Tibial nerve (tissue), 4 donors: ENCODE data around the gene QSOX2. TPM values are rescaled to one million over a fixed set of nuclear protein-coding genes. Genes with fewer than 3 reads are reported as not detected.

ENCODE experiments used
- DNase-seq, 2 donors: peaks; one replicate each; pipeline ENCODE4 v3.0.0-alpha.2; 2019; ENCODE audit warnings: low spot score in 2 of 2
- H3K27ac ChIP-seq, 4 donors: fragments of 200-600 bp; sonication (generic) in 3 of 4; one replicate each; pipeline ENCODE4 v1.5.1; 2017 to 2019; ENCODE audit warnings: mild to moderate bottlenecking in 1 of 4
- H3K27me3 ChIP-seq, 2 donors: fragments of 200-600 bp; sonication (generic) in 1 of 2; one replicate each; pipeline versions ENCODE4 v1.5.1 to v1.6.0; 2017 to 2019
- H3K36me3 ChIP-seq, 3 donors: fragments of 200-600 bp; sonication (generic); one replicate each; pipeline ENCODE4 v1.5.1; 2018 to 2019
- H3K4me1 ChIP-seq, 4 donors: fragments of 200-600 bp; sonication (generic) in 3 of 4; one replicate each; pipeline ENCODE4 v1.5.1; 2017 to 2019
- H3K4me3 ChIP-seq, 4 donors: fragments of 200-600 bp; sonication (generic) in 3 of 4; one replicate each; pipeline ENCODE4 v1.5.1; 2017 to 2019; ENCODE audit warnings: mild to moderate bottlenecking in 1 of 4, moderate library complexity in 1 of 4
- H3K9me3 ChIP-seq, 4 donors: fragments of 200-600 bp; sonication (generic) in 3 of 4; one replicate each; pipeline ENCODE4 v1.5.1; 2017 to 2019
- CTCF ChIP-seq, 5 experiments: fragments of 200-600 bp in 3 of 5; fragments of 450-650 bp in 2 of 5; sonication (generic) in 3 of 5; IDR thresholded peaks; one replicate each; pipeline ENCODE4 v1.5.1; 2016 to 2019; ENCODE audit warnings: antibody characterized with exemption in 5 of 5, mild to moderate bottlenecking in 3 of 5, moderate library complexity in 2 of 5
- EP300 ChIP-seq, 2 donors: sonication (generic); formaldehyde crosslinking; IDR thresholded peaks; one replicate each; pipeline ENCODE4 v1.6.1; 2017; ENCODE audit warnings: antibody characterized with exemption in 2 of 2, mild to moderate bottlenecking in 1 of 2
- POLR2A ChIP-seq, 2 donors: fragments of 450-650 bp; IDR thresholded peaks; one replicate each; pipeline ENCODE4 v1.6.1; 2017; ENCODE audit warnings: antibody characterized with exemption in 2 of 2, mild to moderate bottlenecking in 2 of 2, moderate library complexity in 2 of 2
- WGBS, 2 donors: methylation state at CpG; one replicate each; pipeline ENCODE4 v1.1.5; 2018; 5-methylcytosine and 5-hydroxymethylcytosine counted together
- total RNA-seq, 4 donors: library from RNA; depleted of rRNA; stranded (reverse); fragments of >200 nt; gene quantifications; one replicate each; pipeline ENCODE4 v1.1.0, GENCODE V29; 2016

The QSOX2 gene
- total RNA-seq, 4 donors from 2014 or later: 10.2 to 16.8 (median 11.8) TPM

GRCh38 chr9:136205707-136205992 is 40.0 kb downstream of the QSOX2 start:
- WGBS, 2 donors: 89 to 94% methylated on average over 3 to 4 of the region's 5 CpGs
- Histone ChIP-seq H3K4me1 (peaks cover 0 to 17% (median 0%) of the 10 kb centered on the region in 4 donors), H3K9me3 (no peaks in the 10 kb centered on the region), H3K27ac (no peak overlapping the region), H3K4me3 (no peak overlapping the region), H3K27me3 (peaks cover 0 to 50% of the 10 kb centered on the region in 2 donors), H3K36me3 (peaks cover 0 to 47% (median 0%) of the 10 kb centered on the region in 3 donors)
- no peak for DNase-seq
- TF ChIP-seq EP300 (IDR thresholded peaks at IDR 0.05): no peak
- TF ChIP-seq POLR2A (IDR thresholded peaks at IDR 0.05): no peak
- no peak for TF ChIP-seq CTCF (IDR thresholded peaks at IDR 0.05)

- Histone ChIP-seq H3K4me1 (peaks cover 0 to 17% (median 0%) of the 10 kb centered on the region in 4 donors), H3K27me3 (peaks cover 0 to 56% of the 10 kb centered on the region in 2 donors), H3K27ac (no peak within 1 kb of the TSS), H3K4me3 (no peak within 1 kb of the TSS), H3K9me3 (no peaks in the 10 kb centered on the region), H3K36me3 (peaks cover 0 to 42% (median 0%) of the 10 kb centered on the region in 3 donors)
- no peak for TF ChIP-seq EP300 (IDR thresholded peaks at IDR 0.05)
- no peak for TF ChIP-seq POLR2A (IDR thresholded peaks at IDR 0.05)
- TF ChIP-seq CTCF (IDR thresholded peaks at IDR 0.05): no peak
- DNase-seq: no peak
- 11 to 14% methylated on average over 44 to 45 of the region's 70 CpGs for WGBS, 2 donors
These were observed 40.5 kb downstream of the QSOX2 start, which contains the start of gene LHX3 for GRCh38 chr9:136204838-136205706. Gene LHX3, minus strand, starts transcription at chr9:136205128. Its CDS starts 116 bp downstream, at chr9:136205012.

- Histone ChIP-seq H3K4me1 (peaks cover 0 to 23% (median 0%) of the 10 kb centered on the region in 4 donors), H3K4me3 (no peak overlapping the region), H3K36me3 (peaks cover 0 to 34% (median 0%) of the 10 kb centered on the region in 3 donors), H3K27me3 (peaks cover 0 to 64% of the 10 kb centered on the region in 2 donors), H3K9me3 (no peaks in the 10 kb centered on the region), H3K27ac (no peak overlapping the region)
- 45 to 48% methylated on average over 24 to 25 of the region's 25 CpGs for WGBS, 2 donors
- no peak for DNase-seq
- TF ChIP-seq EP300 (IDR thresholded peaks at IDR 0.05) (no peak), CTCF (IDR thresholded peaks at IDR 0.05) (no peak), POLR2A (IDR thresholded peaks at IDR 0.05) (no peak)
These were observed 41.3 kb downstream of the QSOX2 start for GRCh38 chr9:136204145-136204805.

GRCh38 chr9:136203408-136204144 is 42.0 kb downstream of the QSOX2 start:
- no peak for TF ChIP-seq CTCF (IDR thresholded peaks at IDR 0.05)
- no peak overlapping the region for H3K4me3 ChIP-seq
- peaks cover 0 to 27% (median 0%) of the 10 kb centered on the region in 3 donors for H3K36me3 ChIP-seq
- H3K27ac ChIP-seq: no peak overlapping the region
- peaks cover 0 to 70% of the 10 kb centered on the region in 2 donors for H3K27me3 ChIP-seq
- DNase-seq: no peak
- H3K9me3 ChIP-seq: no peaks in the 10 kb centered on the region
- H3K4me1 ChIP-seq: peaks cover 0 to 28% (median 0%) of the 10 kb centered on the region in 4 donors
- WGBS, 2 donors: 21 to 30% methylated on average over 18 to 33 of the region's 33 CpGs
